ENCODE results near the gene PDE4A.

The PDE4A gene

GRCh38 chr19:10468133-10468532 is 47.8 kb downstream of the PDE4A start:
- DNase-seq, result no peak

GRCh38 chr19:10471909-10472308 is 51.6 kb downstream of the PDE4A start:
- DNase-seq, result peak; percentile 65 to 71

GRCh38 chr19:10473192-10473591 is 52.9 kb downstream of the PDE4A start:
- DNase-seq, result no peak

GRCh38 chr19:10474962-10475451 is 54.7 kb downstream of the PDE4A start:
- peak in 1 of 2 experiments; percentile 27 for DNase-seq

- no peak for DNase-seq
Measured at GRCh38 chr19:10478476-10478875, 58.1 kb downstream of the PDE4A start.

- peak; percentile 41 to 49 for DNase-seq
Measured at GRCh38 chr19:10478903-10479384, 58.6 kb downstream of the PDE4A start.

- DNase-seq, result no peak
Measured at GRCh38 chr19:10486551-10486950, 66.2 kb downstream of the PDE4A start.

GRCh38 chr19:10491472-10492047 is 71.2 kb downstream of the PDE4A start:
- no peak for DNase-seq

- DNase-seq, result no peak
Measured at GRCh38 chr19:10497371-10497770, 77.0 kb downstream of the PDE4A start.

- no peak for DNase-seq
Measured at GRCh38 chr19:10499550-10500246, 79.4 kb downstream of the PDE4A start.

GRCh38 chr19:10500247-10500592 is 79.9 kb downstream of the PDE4A start:
- no peak for DNase-seq

- DNase-seq, result no peak
Measured at GRCh38 chr19:10501971-10502523, 81.7 kb downstream of the PDE4A start.

- DNase-seq, result peak; percentile 82 to 87
Measured at GRCh38 chr19:10502524-10503001, 82.2 kb downstream of the PDE4A start.

- peak; percentile 49 to 59 for DNase-seq
Measured at GRCh38 chr19:10503002-10503789, 82.9 kb downstream of the PDE4A start, which contains the start of gene KEAP1. KEAP1 (minus strand) TSS chr19:10503356; CDS start chr19:10500033, 3,323 bp downstream.

- peak; percentile 81 to 92 for DNase-seq
Measured at GRCh38 chr19:10505583-10506229, 85.4 kb downstream of the PDE4A start.

GRCh38 chr19:10508036-10508435 is 87.7 kb downstream of the PDE4A start:
- no peak for DNase-seq

- no peak for DNase-seq
Measured at GRCh38 chr19:10508707-10509106, 88.4 kb downstream of the PDE4A start.

GRCh38 chr19:10510301-10510802 is 90.0 kb downstream of the PDE4A start:
- DNase-seq, result peak; percentile 9 to 14

GRCh38 chr19:10513223-10513622 is 92.9 kb downstream of the PDE4A start:
- no peak for DNase-seq

GRCh38 chr19:10514211-10515145 is 94.1 kb downstream of the PDE4A start:
- no peak for DNase-seq

- no peak for DNase-seq
Measured at GRCh38 chr19:10516064-10516385, 95.7 kb downstream of the PDE4A start.

Measured in Kasumi-1 (cell line).